GM21723 (cell line): Measurements from ENCODE around the gene SLC38A3.
"Not testable (repeated sequence)": the region's sequence is repeated elsewhere in the genome, so short reads cannot be mapped to it uniquely, and the experiment has no call there.

ENCODE experiments used
- ATAC-seq: cut with Tn5 transposase; IDR thresholded peaks from one replicate; pipeline ENCODE4 v1.9.1; 2021; ENCODE audit warnings: mild to moderate bottlenecking, moderate library complexity; ENCODE audit not compliant: unreplicated experiment

Gene SLC38A3

GRCh38 chr3:50208677-50209344 is 3.7 kb downstream of the SLC38A3 start:
- ATAC-seq: no peak

- no peak for ATAC-seq
Measured at GRCh38 chr3:50210176-50210509, 5.1 kb downstream of the SLC38A3 start.

- no peak for ATAC-seq
Measured at GRCh38 chr3:50210510-50211367, 5.7 kb downstream of the SLC38A3 start.

GRCh38 chr3:50211368-50211717 is 6.3 kb downstream of the SLC38A3 start:
- not testable (repeated sequence) for ATAC-seq

GRCh38 chr3:50211930-50212329 is 6.9 kb downstream of the SLC38A3 start:
- no peak for ATAC-seq

- ATAC-seq: no peak
Measured at GRCh38 chr3:50212502-50212901, 7.4 kb downstream of the SLC38A3 start.

- ATAC-seq: no peak
Measured at GRCh38 chr3:50212971-50213370, 7.9 kb downstream of the SLC38A3 start.

- no peak for ATAC-seq
Measured at GRCh38 chr3:50213373-50213772, 8.3 kb downstream of the SLC38A3 start.

GRCh38 chr3:50214824-50215223 is 9.8 kb downstream of the SLC38A3 start:
- ATAC-seq: no peak

GRCh38 chr3:50215529-50215928 is 10.5 kb downstream of the SLC38A3 start:
- no peak for ATAC-seq

- ATAC-seq: no peak
Measured at GRCh38 chr3:50217681-50218080, 12.6 kb downstream of the SLC38A3 start.

- no peak for ATAC-seq
Measured at GRCh38 chr3:50218448-50218847, 13.4 kb downstream of the SLC38A3 start.

GRCh38 chr3:50219285-50219684 is 14.2 kb downstream of the SLC38A3 start:
- no peak for ATAC-seq

GRCh38 chr3:50220109-50220508 is 15.0 kb downstream of the SLC38A3 start:
- ATAC-seq: no peak

- no peak for ATAC-seq
Measured at GRCh38 chr3:50221051-50221410, 16.0 kb downstream of the SLC38A3 start.

GRCh38 chr3:50221411-50222168 is 16.5 kb downstream of the SLC38A3 start:
- ATAC-seq: no peak

- no peak for ATAC-seq
Measured at GRCh38 chr3:50222169-50222528, 17.1 kb downstream of the SLC38A3 start.

GRCh38 chr3:50224639-50225038 is 19.6 kb downstream of the SLC38A3 start:
- no peak for ATAC-seq

GRCh38 chr3:50226888-50227389 is 21.9 kb downstream of the SLC38A3 start:
- peak; percentile 10 for ATAC-seq

- ATAC-seq: peak; percentile 80
Measured at GRCh38 chr3:50227390-50228183, 22.5 kb downstream of the SLC38A3 start.
